GM18867 (cell line): Measurements from ENCODE around the gene MBD3.

Experiments used
- ATAC-seq: cut with Tn5 transposase; IDR thresholded peaks from one replicate; pipeline ENCODE4 v1.9.1; 2021; ENCODE audit warnings: mild to moderate bottlenecking, moderate library complexity; ENCODE audit not compliant: unreplicated experiment

The MBD3 gene

DNA sequence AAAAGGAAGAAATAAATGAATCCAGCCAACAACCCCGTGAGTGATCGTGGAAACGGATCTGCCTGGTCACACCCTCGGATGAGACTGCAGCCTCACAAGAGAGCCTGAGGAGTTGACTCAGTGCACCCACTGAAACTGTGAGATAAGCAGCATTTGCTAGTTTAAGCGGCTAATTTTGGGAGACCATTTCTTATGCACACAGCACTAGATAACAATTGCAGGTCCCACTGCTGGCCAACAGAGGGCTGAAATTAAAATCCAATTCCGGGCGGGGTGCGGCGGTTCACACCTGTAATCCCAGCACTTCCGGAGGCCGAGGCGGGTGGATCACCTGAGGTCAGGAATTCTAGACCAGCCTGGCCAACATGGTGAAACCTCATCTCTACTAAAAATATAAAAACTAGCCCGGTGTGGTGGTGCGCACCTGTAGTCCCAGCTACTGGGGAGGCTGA is 9.0 kb upstream of the MBD3 start:
- ATAC-seq = no peak

DNA sequence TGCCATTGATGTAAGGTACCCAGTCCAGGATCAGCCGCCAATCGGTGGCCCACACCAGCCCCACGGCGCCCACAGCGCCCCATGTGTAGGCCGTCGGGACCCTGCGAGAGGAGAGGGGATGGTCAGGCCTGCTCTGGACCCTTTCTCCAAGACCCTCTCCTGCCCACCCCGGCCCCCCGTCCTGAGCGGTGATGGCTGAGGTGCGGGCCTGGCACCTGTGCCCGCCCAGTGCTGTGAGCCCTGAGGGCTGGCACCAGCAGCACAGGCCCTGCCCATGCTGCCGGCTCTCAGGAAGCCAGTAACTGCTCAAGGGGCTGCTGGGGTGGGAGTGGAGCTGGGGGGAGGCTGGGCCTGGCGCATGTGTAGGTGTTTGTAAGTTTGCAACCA is 6.8 kb upstream of the MBD3 start:
- no peak for ATAC-seq

DNA sequence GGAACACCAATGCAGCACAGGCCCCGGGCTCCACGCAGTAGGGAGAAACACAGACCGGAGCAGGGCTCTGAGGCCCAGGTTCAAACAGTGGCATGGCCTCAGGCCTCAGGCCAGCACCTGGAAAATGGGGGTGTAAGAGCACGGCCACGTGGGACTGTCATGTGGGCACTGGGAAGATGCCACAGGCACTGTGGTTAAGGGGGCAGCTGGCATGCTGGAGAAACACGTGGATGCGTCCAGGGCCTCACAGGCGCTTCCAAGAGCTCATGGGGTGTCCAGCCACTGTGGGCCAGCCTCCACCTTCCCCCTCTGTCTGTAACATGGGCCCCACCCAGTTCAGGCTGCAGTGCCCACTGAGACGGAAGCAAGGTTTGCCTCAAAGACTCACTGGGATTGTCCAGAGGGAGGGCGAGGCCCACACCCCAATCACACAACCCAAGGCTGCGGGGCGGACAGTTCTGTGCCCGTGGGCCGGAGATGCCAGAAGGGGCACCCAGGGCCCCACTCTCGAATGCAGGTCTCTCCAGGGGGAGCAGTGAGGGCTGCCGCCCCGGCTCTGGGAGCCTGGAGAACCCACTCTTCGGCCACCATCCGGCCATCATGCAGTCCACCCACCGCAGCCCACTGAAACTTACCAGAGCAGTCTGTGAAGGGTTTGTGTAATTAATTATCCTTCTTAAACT is 6.3 kb upstream of the MBD3 start:
- no peak for ATAC-seq

DNA sequence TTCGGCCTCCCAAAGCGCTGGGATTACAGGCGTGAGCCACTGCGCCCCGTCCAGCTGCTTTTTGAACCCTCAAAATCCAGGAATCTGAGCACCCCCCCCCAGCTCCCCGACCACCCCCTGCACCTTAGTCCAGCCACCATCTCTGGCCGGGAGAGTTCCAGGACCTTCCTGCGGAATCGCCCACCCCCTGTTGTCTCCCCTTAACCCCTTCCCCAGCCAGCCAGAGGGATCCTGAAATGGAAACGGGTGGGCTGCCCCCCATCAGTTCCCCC is 772 bp upstream of the MBD3 start:
- ATAC-seq = no peak

DNA sequence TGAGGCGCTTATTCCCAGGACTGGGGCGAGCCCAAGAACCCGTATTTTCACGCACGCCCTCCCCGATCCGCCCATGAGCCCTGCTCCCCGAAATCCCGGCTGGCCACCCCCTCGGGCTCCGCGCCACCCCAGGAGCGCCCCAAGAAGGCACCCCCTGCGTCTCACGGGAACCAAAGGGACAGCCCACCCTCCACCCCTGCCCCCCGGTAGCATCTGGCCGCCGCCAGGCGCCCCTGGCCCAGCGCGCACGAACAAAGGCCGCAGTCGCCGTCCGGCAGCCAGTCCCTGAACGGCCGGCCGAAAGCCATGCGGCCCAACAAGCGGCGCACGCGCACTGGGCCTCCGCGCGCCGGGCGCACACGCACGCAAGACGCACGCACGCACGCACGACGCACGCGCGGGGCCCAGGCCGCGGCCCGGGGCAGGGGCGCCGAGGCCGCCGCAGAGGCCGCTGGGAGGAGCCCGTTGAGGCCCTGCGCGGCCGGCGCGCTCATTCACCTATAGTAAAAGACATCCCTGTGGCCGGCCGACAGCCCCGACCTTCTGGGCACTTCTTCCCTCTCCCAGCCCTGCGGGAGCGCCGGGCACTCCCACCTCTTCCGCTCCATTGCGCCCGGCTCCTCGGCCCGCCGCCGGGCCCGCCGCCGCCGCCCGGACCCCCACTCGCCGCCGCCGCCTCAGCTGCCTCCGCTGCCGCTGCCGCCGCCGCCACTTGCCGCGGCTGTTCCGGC is 476 bp downstream of the MBD3 start:
- ATAC-seq = peak; percentile 67

DNA sequence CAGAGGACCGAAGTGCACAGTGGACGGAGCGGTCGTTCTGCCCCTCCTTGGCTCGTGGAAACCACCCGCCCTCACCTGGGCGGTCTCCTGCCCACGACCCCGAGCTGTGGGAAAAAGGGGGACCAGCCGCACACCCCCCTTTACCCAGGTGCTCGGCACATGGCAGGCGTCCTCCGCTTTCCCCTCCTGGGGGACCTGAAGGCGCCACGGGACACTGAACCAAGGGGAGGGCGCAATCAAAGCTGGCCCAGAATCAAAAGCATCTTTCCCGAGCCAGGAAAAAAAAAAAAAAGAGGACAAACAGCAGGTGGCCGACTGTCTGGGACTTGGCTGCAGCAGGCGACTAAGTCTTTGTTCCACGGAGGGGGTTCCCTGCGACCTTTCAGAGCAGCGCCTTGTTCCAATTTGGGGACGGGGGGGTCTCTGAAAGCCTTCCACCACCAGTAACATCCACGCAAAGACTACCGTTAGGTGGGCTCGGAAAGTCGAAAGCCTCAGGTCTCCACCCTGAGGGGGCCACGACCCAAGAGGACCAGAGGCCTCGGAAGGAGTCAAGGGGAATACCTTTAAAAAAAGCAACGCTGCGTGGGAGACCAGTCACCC is 1.1 kb downstream of the MBD3 start:
- ATAC-seq = no peak

DNA sequence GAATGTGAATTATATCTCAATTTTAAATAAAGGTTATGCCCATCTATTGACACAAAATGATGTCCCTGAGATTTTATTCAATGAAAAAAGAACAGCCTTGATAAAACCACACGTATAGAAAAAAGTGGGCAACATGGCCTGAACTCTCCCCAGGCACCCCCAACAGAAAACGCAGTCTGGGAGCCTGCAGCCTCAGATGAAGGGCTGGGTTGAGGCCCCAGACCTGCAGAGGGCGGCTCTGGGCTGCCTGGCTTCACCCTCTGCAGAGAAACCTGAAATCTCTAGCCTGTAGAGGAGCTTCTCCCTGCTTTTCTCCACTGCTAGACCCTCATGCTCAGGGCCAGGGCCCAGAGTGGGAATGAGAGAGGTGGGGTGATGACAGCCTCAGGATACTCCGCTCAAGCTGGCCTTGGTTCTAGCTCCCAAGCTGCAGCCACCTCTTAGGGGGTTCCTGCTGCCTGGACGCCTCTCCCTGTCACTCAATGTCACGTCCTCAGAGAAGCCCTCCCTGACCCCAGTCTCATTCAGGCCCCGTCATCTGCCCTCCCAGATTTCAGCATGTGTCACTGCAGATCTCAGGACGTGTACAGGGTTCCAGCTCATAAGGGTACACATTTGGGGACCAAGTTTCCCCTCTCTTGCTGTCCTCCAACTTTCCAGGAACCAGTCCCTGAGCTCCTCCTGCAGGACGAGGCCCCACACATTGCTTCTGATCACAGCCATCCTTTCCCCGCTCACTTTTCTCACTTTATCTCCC is 1.8 kb downstream of the MBD3 start:
- ATAC-seq = no peak

DNA sequence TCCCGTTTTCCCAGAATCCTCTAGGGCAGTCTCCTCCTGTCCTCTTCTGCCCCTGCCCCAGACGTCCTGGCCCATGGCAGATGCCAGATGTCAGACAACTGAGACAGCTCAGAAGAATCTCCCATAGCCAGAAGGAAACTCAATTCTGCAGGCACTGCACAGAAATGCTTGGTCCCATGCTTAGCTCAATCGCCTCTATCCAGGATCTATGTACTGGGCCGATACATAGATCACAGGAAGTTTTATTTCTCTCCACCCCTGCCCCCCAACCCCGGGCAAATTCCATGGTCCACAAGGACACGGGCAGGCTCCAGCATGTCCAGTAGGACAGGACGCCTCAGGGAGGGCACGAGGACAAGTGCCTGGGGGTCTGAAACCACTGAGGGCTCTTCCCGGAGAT is 4.8 kb downstream of the MBD3 start:
- ATAC-seq = no peak

DNA sequence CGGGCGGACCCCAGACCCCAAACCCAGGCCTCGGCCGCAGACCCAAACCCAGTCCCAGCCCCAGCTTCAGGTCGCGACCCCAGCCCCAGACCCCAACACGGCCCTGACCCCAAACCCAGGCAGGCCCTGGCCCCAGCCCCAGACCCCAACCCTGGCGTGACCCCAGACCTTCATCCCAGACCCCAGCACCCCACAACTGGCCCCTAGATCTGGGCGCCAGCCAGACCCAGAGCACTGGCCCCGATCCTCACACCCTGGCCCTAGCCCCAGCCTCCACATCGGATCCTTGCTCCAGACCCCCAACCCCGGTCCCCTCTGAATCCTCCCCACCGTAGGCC is 7.5 kb downstream of the MBD3 start:
- ATAC-seq = no peak

DNA sequence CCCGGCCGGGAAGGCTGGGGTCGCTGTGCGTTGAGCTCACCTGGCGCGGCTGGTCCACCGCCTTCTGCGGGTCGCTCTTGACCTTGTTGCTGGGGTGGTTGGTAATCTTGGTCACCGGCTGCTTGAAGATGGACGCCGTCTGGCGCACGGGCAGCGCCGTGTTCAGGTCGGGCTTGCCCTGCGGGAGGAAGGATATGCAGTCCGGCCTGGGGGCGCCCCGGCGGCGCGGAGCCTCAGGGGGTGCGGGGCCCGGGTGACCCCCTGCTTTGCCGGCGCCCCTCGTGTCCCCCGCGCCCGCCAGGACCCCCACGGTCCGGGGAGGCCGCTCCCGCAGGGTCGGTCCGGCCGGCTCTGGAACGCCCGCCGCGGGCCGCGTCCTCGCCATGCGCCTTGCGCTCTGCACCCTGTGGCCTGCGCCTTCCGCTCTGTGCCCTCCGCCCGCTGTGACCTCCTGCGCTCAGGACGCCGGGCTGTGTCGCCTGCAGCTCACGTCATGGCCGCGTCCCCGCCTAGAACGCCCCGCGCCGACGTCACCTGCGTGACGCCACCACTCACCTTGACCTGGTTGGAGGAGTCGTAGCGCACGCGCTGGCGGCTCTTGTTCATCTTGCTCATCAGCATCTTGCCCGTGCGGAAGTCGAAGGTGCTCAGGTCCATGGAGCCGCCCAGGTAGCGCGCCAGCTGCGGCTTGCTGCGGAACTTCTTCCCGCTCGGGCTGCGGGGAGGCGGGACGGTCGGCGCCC is 8.0 kb downstream of the MBD3 start:
- ATAC-seq = no peak

DNA sequence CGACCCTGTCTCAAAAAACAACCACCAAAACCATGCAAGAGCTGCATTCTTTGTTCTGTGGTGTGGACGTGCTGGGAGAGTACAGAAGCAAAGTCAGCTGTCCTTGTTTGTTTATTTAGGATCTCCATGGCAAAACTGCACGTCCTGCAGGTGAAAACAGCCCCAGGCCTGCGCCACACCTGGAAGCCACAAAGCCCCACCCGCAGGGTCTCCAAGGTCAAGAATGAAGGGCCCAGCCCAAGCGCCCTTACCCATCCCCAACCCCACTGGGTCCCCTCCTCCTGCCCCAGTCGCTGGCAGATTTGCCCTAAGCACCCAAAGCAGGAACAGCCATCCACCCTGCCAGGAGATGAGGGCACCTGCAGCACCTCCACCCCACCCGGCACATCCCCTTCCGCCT is 10.5 kb downstream of the MBD3 start:
- ATAC-seq = no peak

DNA sequence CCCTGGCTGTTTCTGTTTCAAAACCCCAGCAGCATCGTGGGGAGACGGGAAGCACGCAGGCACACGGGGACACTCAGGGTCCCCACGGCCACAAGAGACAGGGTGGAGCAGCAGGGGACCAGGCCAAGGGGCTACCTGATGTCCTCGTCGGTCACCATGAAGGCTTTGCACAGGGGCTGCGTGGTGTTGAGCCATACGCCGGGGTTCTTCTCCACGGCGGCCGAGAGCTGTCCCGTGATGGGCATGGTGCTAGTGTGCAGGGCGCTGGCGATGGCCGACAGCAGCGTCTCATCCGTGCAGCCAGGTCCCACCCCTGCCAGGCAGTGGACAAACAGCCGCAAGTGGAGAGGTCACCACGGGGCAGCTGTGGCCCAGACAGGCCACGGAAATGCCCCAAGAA is 11.7 kb downstream of the MBD3 start:
- ATAC-seq = no peak

DNA sequence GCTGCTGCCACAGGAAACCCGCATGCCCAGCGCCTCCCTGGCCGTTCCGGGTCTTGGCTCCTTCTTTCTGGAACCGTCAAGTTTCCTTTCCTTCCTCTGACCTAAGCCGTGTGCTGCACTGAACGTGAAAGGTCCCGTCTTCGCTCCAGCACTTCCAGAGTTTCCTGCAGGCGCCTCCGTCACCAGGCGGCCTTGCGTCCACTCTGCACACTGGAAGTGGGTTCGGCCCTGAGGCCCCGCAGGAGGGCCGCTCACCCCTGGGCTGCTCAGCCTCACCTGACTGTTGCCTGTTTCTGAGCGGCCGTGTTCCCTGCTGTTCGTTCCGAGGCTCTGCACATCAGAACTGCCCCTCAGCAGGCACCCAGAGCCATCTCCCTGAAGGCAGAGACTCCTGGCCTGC is 12.3 kb downstream of the MBD3 start:
- ATAC-seq = no peak

DNA sequence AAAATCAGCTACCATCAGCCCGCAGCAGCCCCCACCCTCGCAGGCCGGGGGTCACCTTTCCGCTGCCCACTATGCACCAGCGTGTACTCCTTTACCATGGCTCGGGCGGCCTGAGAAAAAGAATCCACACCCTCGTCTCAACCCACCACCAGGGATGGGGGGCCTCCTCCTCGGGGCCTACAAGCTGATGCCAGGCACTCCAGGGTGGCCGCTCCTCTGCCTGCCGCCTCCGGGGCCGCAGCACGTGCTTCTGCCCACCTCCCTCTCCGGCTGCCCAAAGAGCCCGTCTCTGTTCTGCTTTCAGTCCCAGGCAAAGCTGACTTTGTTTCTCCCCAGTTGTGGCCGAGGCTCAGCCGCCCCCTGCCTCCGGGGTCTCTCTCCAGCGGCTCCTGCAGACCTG is 13.4 kb downstream of the MBD3 start:
- no peak for ATAC-seq

DNA sequence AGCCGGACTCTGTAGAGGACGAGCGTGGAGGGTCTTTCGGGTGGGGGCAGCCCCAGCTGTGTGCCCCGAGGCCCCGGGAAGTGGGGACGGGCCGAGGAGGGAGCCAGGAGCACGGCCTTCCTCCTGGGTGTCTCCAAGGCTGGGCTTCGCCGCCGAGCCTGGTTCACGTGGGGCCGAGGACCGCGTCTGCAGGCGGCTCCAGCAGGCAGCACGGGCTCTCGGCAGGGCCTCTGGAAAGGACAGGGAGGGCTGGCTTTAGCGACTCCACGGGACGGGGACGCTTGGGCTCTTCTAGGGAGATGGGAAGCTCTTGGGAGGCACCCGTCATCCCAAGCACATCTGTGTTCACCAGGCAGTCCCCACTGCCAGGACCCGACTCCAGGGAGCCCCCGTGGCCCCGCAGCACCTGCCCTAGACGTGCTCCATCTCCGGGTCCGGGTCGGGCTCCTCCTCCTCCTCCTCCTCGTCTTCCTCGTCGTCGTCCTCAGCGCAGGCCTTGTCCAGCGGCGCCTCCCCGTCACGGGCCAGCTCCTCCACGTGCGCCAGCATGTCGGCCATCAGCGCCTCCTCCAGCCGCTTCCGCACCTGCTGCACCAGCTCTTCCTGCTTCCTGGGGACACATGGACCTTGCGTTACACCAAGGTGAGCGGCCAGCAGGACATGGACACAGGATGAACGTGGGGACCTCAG is 14.6 kb downstream of the MBD3 start:
- no peak for ATAC-seq

DNA sequence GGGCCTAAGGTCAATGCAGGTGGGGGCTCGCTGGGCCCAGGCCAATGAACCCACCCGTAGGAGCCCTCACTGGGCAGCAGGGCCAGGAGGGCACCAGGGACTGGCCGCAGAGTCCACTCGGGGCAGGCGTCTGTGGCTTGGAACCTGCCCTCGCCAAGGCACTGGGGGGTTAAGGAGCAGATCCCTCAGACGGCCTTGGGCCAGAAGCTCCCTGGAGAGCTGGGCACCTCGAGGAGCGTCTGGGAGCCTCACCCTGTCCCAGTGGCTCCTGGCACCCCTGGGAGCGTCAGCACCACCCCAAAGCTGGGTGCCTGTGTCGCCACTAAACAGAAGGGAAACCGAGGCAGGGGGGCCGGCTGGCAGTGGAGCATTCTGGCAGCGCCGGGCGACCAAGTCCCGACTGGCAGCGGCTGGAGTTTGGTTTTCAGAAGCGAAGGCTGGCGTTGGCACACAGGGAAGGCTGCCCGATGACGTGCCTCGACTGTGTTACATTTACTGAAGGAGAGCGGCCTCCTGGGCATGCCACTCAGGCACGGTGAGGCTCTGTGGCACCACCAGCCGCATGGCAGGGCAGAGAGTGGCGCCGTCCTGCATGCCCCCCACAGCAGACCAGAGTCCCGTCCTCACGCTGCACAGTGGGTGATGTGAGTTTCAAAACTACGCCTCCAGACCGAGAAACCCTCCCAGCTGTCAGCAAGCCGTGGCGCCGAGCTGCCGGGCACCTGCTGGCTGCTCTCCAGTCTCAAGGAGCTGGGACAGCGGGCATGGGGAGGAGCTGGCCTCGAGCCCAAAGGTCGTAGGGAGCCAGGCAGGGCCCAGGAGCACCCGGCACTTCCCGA is 15.4 kb downstream of the MBD3 start:
- ATAC-seq = no peak

DNA sequence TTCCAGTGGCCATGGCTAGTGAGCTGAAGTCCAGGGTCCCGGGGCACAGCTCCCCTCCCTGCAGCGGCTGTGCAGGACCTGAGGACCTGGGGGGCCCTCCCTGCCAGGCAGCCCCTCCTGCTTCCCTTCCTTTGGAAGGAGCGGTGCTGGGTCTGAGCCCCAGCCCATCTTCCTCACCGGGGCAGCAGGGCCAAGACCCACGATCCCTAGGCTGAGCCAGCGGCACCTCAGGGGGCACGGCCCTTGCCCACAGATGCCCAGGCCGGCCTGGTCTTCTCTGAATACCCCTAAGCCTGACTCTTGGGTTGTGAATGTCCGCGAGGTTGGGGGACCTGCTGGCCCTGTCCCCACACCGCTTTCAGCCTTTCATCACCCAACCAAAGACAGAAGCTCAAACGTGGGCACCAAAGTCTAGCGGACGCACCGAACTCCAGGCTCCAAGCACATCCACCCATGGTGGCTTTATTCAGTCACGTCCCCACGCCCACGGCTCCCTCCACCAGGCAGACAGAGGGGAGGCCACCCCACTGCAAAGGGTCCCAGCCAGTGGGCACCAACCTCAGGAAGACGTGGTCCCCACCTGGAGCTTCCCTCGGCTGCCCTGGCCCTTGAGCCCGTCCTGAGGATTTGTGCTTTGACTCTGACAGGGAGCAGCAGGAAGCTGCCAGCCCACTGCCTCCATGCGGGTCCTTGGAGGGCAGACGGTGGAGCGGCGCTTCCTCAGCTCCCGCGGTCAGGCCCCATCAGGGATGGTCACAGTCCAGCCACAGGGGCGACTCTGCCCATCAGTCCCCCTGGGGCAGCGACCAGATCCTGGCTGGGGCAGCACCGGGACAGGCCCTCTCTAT is 16.2 kb downstream of the MBD3 start:
- no peak for ATAC-seq

DNA sequence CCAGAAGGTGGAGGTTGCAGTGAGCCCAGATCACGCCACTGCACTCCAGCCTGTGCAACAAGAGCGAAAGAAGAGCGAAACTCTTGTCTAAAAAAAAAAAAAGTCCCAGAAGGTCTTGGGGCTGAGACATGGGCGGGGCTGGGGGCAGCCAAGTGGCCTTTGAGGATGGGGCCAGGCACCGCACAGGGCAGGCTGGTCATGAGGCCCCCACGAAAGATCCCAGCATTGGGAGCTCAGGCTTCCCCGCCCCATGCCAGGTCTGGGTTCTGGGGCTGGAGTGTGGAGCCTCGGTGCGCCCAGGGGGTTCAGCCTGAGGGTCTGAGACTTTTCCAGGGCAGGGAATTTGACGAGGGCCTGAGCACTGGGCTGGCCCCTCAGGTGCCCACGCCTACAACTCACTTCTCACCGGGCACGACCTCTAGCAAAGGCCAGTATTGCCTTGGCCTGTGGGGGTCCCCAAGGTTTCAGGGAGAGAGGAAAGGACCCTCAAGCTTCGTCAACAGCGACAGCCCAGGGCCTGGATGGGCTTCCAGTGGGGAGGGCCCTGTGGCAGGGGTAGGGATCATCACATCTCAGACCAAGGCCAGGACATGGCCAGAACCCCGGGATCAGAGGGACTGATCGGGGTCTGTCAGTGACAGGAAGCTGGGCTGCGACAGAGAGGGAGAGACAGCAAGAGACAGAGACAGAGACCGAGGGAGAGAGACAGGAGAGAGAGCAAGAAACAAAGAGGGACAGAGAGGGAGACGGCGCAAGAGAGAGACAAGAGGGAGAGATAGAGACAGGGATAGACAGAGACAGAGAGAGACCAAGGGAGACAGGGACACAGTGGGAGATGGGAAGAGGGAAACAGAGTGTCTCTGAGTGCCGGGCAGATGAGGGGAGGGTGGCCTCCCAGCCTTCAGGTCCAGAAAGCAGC is 17.1 kb downstream of the MBD3 start:
- ATAC-seq = no peak
